ENCODE measurements around the gene COL18A1.

COL18A1 gene

DNA sequence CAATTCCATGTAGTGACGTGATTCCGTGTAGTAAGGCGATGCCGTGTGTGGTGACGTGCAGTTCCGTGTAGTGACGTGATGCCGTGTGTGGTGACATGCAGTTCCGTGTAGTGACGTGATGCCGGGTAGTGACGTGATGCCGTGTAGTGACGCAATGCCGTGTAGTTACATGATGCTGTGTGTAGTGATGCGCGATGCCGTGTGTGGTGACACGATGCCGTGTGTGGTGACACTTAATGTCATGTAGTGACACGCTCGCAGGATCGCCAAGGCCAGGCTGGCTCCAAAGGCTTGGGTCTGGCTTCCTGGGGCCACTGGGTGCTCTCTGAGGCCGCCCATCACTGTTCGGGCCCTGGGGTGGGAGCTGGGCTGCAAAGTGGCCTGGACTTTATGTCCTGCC is 14.2 kb downstream of the COL18A1 start:
- Histone ChIP-seq H2BK120ac (ENCODE audit: low read depth, low read length) (no peak overlapping the region), H3K23ac (ENCODE audit: low read depth, low read length, poor library complexity) (peak overlapping the region; percentile 96), H3K18ac (ENCODE audit: low read length) (peak overlapping the region; percentile 90), H3K4me1 (ENCODE audit: control insufficient read depth in 2 of 2, insufficient read depth in 1 of 2, low read depth in 1 of 2, low read length in 2 of 2) (peaks cover 10 to 15% of the 10 kb centered on the region in 2 donors), H3K79me1 (ENCODE audit: low read depth, low read length) (peaks cover 34% of the 10 kb centered on the region), H2BK12ac (ENCODE audit: low read length) (peak overlapping the region; percentile 88), H4K91ac (ENCODE audit: low read depth, low read length, poor library complexity) (peak overlapping the region; percentile 22), H3K9ac (ENCODE audit: low read depth, low read length, poor library complexity) (peak overlapping the region; percentile 77), H2AFZ (ENCODE audit: low read length) (no peak overlapping the region), H3K14ac (ENCODE audit: low read length) (peak overlapping the region; percentile 89), H2BK15ac (ENCODE audit: low read length) (peak overlapping the region; percentile 92), H2AK5ac (ENCODE audit: low read depth, low read length) (no peak overlapping the region), H3K27ac (replicated peaks; ENCODE audit: low read length) (no peak overlapping the region), H3K27me3 (ENCODE audit: control insufficient read depth in 3 of 3, insufficient read depth in 3 of 3, low read depth in 1 of 3, low read length in 3 of 3) (peaks cover 0 to 41% (median 0%) of the 10 kb centered on the region in 3 experiments), H3K36me3 (replicated peaks in 1 of 2; ENCODE audit: control insufficient read depth in 2 of 2, insufficient read depth in 2 of 2, low read length in 2 of 2) (peaks cover 0 to 6% of the 10 kb centered on the region in 2 donors), H3K4me3 (ENCODE audit: low read length in 2 of 2) (peak overlapping the region in 1 of 2 donors; percentile 49), H3K9me3 (replicated peaks in 1 of 2; ENCODE audit: control insufficient read depth in 2 of 2, insufficient read depth in 1 of 2, low read depth in 1 of 2, low read length in 2 of 2) (peaks cover 0 to 2% of the 10 kb centered on the region in 2 donors), H3K4ac (ENCODE audit: low read length) (peak overlapping the region; percentile 99), H4K8ac (ENCODE audit: low read depth, low read length) (peak overlapping the region; percentile 33), H2BK5ac (ENCODE audit: low read length) (no peak overlapping the region), H3K4me2 (ENCODE audit: insufficient read depth, low read length, poor library complexity, severe bottlenecking) (no peak overlapping the region)
- no CpG with 5 or more reads among the region's 25 CpGs for WGBS, 2 donors (ENCODE audit: extremely low coverage in 2 of 2, insufficient read length in 2 of 2, insufficient replicate concordance in 1 of 2)
- DNase-seq (ENCODE audit: low spot score), result no peak

- Histone ChIP-seq H3K4ac (ENCODE audit: low read length) (no peak overlapping the region), H2AFZ (ENCODE audit: low read length) (no peak overlapping the region), H3K18ac (ENCODE audit: low read length) (peak overlapping the region; percentile 87), H3K9me3 (replicated peaks in 1 of 2; ENCODE audit: control insufficient read depth in 2 of 2, insufficient read depth in 1 of 2, low read depth in 1 of 2, low read length in 2 of 2) (peaks cover 0 to 2% of the 10 kb centered on the region in 2 donors), H3K27ac (replicated peaks; ENCODE audit: low read length) (no peak overlapping the region), H4K91ac (ENCODE audit: low read depth, low read length, poor library complexity) (peak overlapping the region; percentile 53), H3K4me3 (ENCODE audit: low read length in 2 of 2) (no peak overlapping the region), H2BK5ac (ENCODE audit: low read length) (peak overlapping the region; percentile 87), H2BK12ac (ENCODE audit: low read length) (no peak overlapping the region), H4K8ac (ENCODE audit: low read depth, low read length) (no peak overlapping the region), H3K9ac (ENCODE audit: low read depth, low read length, poor library complexity) (peak overlapping the region; percentile 24), H3K27me3 (ENCODE audit: control insufficient read depth in 3 of 3, insufficient read depth in 3 of 3, low read depth in 1 of 3, low read length in 3 of 3) (peaks cover 0 to 36% (median 0%) of the 10 kb centered on the region in 3 experiments), H2AK5ac (ENCODE audit: low read depth, low read length) (peak overlapping the region; percentile 94), H3K23ac (ENCODE audit: low read depth, low read length, poor library complexity) (peak overlapping the region; percentile 98), H3K79me1 (ENCODE audit: low read depth, low read length) (peaks cover 34% of the 10 kb centered on the region), H3K14ac (ENCODE audit: low read length) (peak overlapping the region; percentile 97), H2BK120ac (ENCODE audit: low read depth, low read length) (no peak overlapping the region), H3K4me1 (ENCODE audit: control insufficient read depth in 2 of 2, insufficient read depth in 1 of 2, low read depth in 1 of 2, low read length in 2 of 2) (peaks cover 9 to 15% of the 10 kb centered on the region in 2 donors), H3K4me2 (ENCODE audit: insufficient read depth, low read length, poor library complexity, severe bottlenecking) (no peak overlapping the region), H3K36me3 (replicated peaks in 1 of 2; ENCODE audit: control insufficient read depth in 2 of 2, insufficient read depth in 2 of 2, low read length in 2 of 2) (peaks cover 0 to 6% of the 10 kb centered on the region in 2 donors), H2BK15ac (ENCODE audit: low read length) (no peak overlapping the region)
- DNase-seq (ENCODE audit: low spot score), result no peak
- WGBS, 2 donors (ENCODE audit: extremely low coverage in 2 of 2, insufficient read length in 2 of 2, insufficient replicate concordance in 1 of 2), result no CpG with 5 or more reads among the region's 36 CpGs
These were observed 15.4 kb downstream of the COL18A1 start for GRCh38 chr21:45420061-45421041.

DNA sequence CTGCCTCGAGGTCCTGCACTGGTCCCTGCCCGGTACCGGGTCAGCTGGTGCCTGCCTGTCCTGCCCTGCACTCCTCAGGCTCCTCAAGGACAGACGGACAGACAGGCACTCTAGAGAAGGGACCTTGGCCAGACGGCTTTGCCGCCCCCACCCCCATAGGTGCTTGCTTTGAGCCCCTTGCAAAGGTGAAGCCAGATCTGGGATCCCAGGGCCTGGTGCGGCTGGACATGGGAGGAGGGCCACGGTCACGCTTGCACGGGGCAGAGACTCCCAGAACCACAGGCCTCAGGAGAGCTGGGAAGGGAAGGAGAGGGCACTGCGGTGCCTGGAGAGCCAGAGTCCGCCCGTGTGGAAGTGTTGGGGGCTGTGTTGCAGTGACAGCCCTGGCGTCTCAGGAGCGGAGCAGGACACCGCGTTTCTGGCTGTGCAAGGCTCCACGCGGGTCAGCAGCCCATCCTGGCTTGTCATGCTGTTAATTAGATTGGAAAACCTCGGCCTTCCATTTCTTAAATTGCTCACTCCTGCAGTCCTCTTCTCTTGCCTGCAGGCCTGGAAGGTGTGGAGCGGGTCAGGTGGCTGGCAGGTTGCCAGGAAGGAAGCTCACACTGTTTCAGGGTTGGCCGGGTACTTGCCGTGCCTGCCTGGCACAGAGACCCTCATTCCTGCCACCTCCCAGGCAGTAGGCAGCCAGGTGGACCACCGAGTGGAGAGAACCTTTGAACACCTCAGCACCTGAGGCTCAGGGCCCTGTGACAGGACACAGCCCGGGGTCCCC is 16.3 kb downstream of the COL18A1 start:
- Histone ChIP-seq H3K4me1 (ENCODE audit: control insufficient read depth in 2 of 2, insufficient read depth in 1 of 2, low read depth in 1 of 2, low read length in 2 of 2) (peaks cover 9 to 16% of the 10 kb centered on the region in 2 donors), H3K27ac (replicated peaks; ENCODE audit: low read length) (no peak overlapping the region), H4K91ac (ENCODE audit: low read depth, low read length, poor library complexity) (no peak overlapping the region), H3K36me3 (replicated peaks in 1 of 2; ENCODE audit: control insufficient read depth in 2 of 2, insufficient read depth in 2 of 2, low read length in 2 of 2) (peaks cover 0 to 6% of the 10 kb centered on the region in 2 donors), H2AK5ac (ENCODE audit: low read depth, low read length) (peak overlapping the region; percentile 94), H3K4me3 (ENCODE audit: low read length in 2 of 2) (peak overlapping the region in 1 of 2 donors; percentile 9), H3K18ac (ENCODE audit: low read length) (peak overlapping the region; percentile 64), H2BK5ac (ENCODE audit: low read length) (peak overlapping the region; percentile 53), H2BK15ac (ENCODE audit: low read length) (no peak overlapping the region), H3K23ac (ENCODE audit: low read depth, low read length, poor library complexity) (peak overlapping the region; percentile 80), H3K27me3 (ENCODE audit: control insufficient read depth in 3 of 3, insufficient read depth in 3 of 3, low read depth in 1 of 3, low read length in 3 of 3) (peaks cover 0 to 36% (median 0%) of the 10 kb centered on the region in 3 experiments), H3K9me3 (replicated peaks in 1 of 2; ENCODE audit: control insufficient read depth in 2 of 2, insufficient read depth in 1 of 2, low read depth in 1 of 2, low read length in 2 of 2) (peaks cover 0 to 2% of the 10 kb centered on the region in 2 donors), H4K8ac (ENCODE audit: low read depth, low read length) (peak overlapping the region; percentile 65), H3K4ac (ENCODE audit: low read length) (peak overlapping the region; percentile 76), H3K79me1 (ENCODE audit: low read depth, low read length) (peaks cover 29% of the 10 kb centered on the region), H2BK12ac (ENCODE audit: low read length) (no peak overlapping the region), H3K9ac (ENCODE audit: low read depth, low read length, poor library complexity) (peak overlapping the region; percentile 77), H3K4me2 (ENCODE audit: insufficient read depth, low read length, poor library complexity, severe bottlenecking) (no peak overlapping the region), H2BK120ac (ENCODE audit: low read depth, low read length) (no peak overlapping the region), H3K14ac (ENCODE audit: low read length) (peak overlapping the region; percentile 94), H2AFZ (ENCODE audit: low read length) (no peak overlapping the region)
- WGBS, 2 donors (ENCODE audit: extremely low coverage in 2 of 2, insufficient read length in 2 of 2, insufficient replicate concordance in 1 of 2), result no CpG with 5 or more reads among the region's 25 CpGs
- no peak for DNase-seq (ENCODE audit: low spot score)
